ENCODE measurements around the gene SIGLEC11.

DNA sequence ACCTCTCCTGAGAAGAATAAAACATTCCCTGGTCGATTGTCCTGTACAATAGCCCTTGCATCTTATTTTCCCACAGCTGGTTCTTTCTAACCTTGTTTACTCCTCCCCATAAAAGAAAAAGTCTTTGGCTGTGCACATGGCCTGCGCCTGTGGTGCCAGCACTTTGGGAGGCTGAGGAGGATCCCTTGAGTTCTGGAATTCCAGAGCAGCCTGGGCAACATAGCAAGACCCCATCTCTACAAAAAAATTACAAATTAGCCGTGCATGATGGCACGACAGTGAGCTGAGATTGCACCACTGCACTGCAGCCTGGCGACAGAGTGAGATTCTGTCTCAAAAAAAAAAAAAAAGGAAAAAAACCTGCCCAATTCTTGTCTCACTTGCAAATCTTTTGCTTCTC is 24.4 kb downstream of the SIGLEC11 start:
- TF ChIP-seq, protein P1, sequence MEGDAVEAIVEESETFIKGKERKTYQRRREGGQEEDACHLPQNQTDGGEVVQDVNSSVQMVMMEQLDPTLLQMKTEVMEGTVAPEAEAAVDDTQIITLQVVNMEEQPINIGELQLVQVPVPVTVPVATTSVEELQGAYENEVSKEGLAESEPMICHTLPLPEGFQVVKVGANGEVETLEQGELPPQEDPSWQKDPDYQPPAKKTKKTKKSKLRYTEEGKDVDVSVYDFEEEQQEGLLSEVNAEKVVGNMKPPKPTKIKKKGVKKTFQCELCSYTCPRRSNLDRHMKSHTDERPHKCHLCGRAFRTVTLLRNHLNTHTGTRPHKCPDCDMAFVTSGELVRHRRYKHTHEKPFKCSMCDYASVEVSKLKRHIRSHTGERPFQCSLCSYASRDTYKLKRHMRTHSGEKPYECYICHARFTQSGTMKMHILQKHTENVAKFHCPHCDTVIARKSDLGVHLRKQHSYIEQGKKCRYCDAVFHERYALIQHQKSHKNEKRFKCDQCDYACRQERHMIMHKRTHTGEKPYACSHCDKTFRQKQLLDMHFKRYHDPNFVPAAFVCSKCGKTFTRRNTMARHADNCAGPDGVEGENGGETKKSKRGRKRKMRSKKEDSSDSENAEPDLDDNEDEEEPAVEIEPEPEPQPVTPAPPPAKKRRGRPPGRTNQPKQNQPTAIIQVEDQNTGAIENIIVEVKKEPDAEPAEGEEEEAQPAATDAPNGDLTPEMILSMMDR (conservative IDR thresholded peaks at IDR 0.05; ENCODE audit: low read length), result no peak
- TF ChIP-seq EZH2phosphoT487 (IDR thresholded peaks at IDR 0.05; ENCODE audit: borderline replicate concordance, low read depth, low read length), result no peak

All from OCI-LY7 (cell line).